Activated T-helper 17 cell treated with anti-CD3 and anti-CD28 coated beads, Interleukin-2, amount 50 U/mL, for 72 hours (primary cell): ENCODE measurements around the gene TMEM123. TPM values are rescaled to one million over a fixed set of nuclear protein-coding genes. Genes with fewer than 3 reads are reported as not detected.

ENCODE experiments used
- ATAC-seq: fragments of 150-1000 bp; cut with Tn5 transposase; replicated peaks from 2 replicates; pipeline ENCODE4 v1.10.0; 2021; ENCODE audit warnings: mild to moderate bottlenecking, moderate library complexity
- H3K27ac Mint-ChIP-seq: one replicate; pipeline ENCODE4 v1.8.0; 2022; ENCODE audit warnings: mixed read lengths
- H3K27me3 Mint-ChIP-seq: one replicate; pipeline ENCODE4 v1.8.0; 2022; ENCODE audit warnings: mixed read lengths
- H3K36me3 Mint-ChIP-seq: one replicate; pipeline ENCODE4 v1.8.0; 2022; ENCODE audit warnings: low read depth, mild to moderate bottlenecking, mixed read lengths
- H3K4me1 Mint-ChIP-seq: one replicate; pipeline ENCODE4 v1.8.0; 2022; ENCODE audit warnings: mixed read lengths
- H3K4me3 Mint-ChIP-seq: one replicate; pipeline ENCODE4 v1.8.0; 2022; ENCODE audit warnings: mild to moderate bottlenecking, mixed read lengths
- H3K9me3 Mint-ChIP-seq: one replicate; pipeline ENCODE4 v1.8.0; 2022; ENCODE audit warnings: mixed read lengths
- total RNA-seq, 2 donors: library from RNA; stranded (reverse); gene quantifications; one replicate each; pipeline ENCODE4 v1.2.3, GENCODE V29; 2022

Gene TMEM123
- total RNA-seq, 2 donors from 2014 or later, result 140 to 209 TPM

GRCh38 chr11:102430158-102430836 is 22.3 kb downstream of the TMEM123 start:
- peak overlapping the region; percentile 94 for H3K27ac Mint-ChIP-seq
- ATAC-seq, result peak; percentile 92
- H3K9me3 Mint-ChIP-seq, result peaks cover 5% of the 10 kb centered on the region
- H3K4me1 Mint-ChIP-seq, result peaks cover 63% of the 10 kb centered on the region
- no peaks in the 10 kb centered on the region for H3K27me3 Mint-ChIP-seq
- H3K4me3 Mint-ChIP-seq, result peak overlapping the region; percentile 80
- H3K36me3 Mint-ChIP-seq, result peaks cover 95% of the 10 kb centered on the region

GRCh38 chr11:102429691-102430090 is 22.9 kb downstream of the TMEM123 start:
- peaks cover 95% of the 10 kb centered on the region for H3K36me3 Mint-ChIP-seq
- H3K27ac Mint-ChIP-seq, result peak overlapping the region; percentile 94
- peak overlapping the region; percentile 80 for H3K4me3 Mint-ChIP-seq
- ATAC-seq, result peak; percentile 1
- H3K9me3 Mint-ChIP-seq, result peaks cover 5% of the 10 kb centered on the region
- H3K27me3 Mint-ChIP-seq, result no peaks in the 10 kb centered on the region
- H3K4me1 Mint-ChIP-seq, result peaks cover 63% of the 10 kb centered on the region

GRCh38 chr11:102429226-102429625 is 23.3 kb downstream of the TMEM123 start:
- Mint-ChIP-seq H3K27ac (peak overlapping the region; percentile 94), H3K4me3 (peak overlapping the region; percentile 80), H3K9me3 (peaks cover 5% of the 10 kb centered on the region), H3K27me3 (no peaks in the 10 kb centered on the region), H3K4me1 (peaks cover 60% of the 10 kb centered on the region), H3K36me3 (peaks cover 95% of the 10 kb centered on the region)
- no peak for ATAC-seq

GRCh38 chr11:102428696-102429095 is 23.9 kb downstream of the TMEM123 start:
- no peak for ATAC-seq
- no peaks in the 10 kb centered on the region for H3K27me3 Mint-ChIP-seq

GRCh38 chr11:102427068-102427467 is 25.5 kb downstream of the TMEM123 start:
- Mint-ChIP-seq H3K36me3 (peaks cover 81% of the 10 kb centered on the region), H3K27ac (peak overlapping the region; percentile 81), H3K4me1 (peaks cover 67% of the 10 kb centered on the region), H3K9me3 (peaks cover 3% of the 10 kb centered on the region), H3K27me3 (no peaks in the 10 kb centered on the region), H3K4me3 (peak overlapping the region; percentile 20)
- ATAC-seq, result no peak

More at GRCh38 chr11:102428696-102429095, 23.9 kb downstream of the TMEM123 start:
- H3K4me1 Mint-ChIP-seq, result peaks cover 59% of the 10 kb centered on the region
- peaks cover 91% of the 10 kb centered on the region for H3K36me3 Mint-ChIP-seq
- peaks cover 5% of the 10 kb centered on the region for H3K9me3 Mint-ChIP-seq
- H3K4me3 Mint-ChIP-seq, result peak overlapping the region; percentile 80
- H3K27ac Mint-ChIP-seq, result peak overlapping the region; percentile 94

- no peak for ATAC-seq
- H3K27me3 Mint-ChIP-seq, result no peaks in the 10 kb centered on the region
- no peak overlapping the region for H3K4me3 Mint-ChIP-seq
- peaks cover 66% of the 10 kb centered on the region for H3K4me1 Mint-ChIP-seq
- peaks cover 76% of the 10 kb centered on the region for H3K36me3 Mint-ChIP-seq
- H3K9me3 Mint-ChIP-seq, result no peaks in the 10 kb centered on the region
- H3K27ac Mint-ChIP-seq, result peak overlapping the region; percentile 81
Observed at GRCh38 chr11:102426570-102426969, 26.0 kb downstream of the TMEM123 start.

- ATAC-seq, result no peak
- Mint-ChIP-seq H3K9me3 (no peaks in the 10 kb centered on the region), H3K4me1 (peaks cover 62% of the 10 kb centered on the region), H3K36me3 (peaks cover 74% of the 10 kb centered on the region), H3K27me3 (no peaks in the 10 kb centered on the region), H3K27ac (no peak overlapping the region), H3K4me3 (peak overlapping the region; percentile 22)
Observed at GRCh38 chr11:102426000-102426399, 26.6 kb downstream of the TMEM123 start.

- H3K4me3 Mint-ChIP-seq, result no peak overlapping the region
- H3K36me3 Mint-ChIP-seq, result peaks cover 62% of the 10 kb centered on the region
- H3K9me3 Mint-ChIP-seq, result no peaks in the 10 kb centered on the region
- H3K27ac Mint-ChIP-seq, result no peak overlapping the region
- no peak for ATAC-seq
- H3K4me1 Mint-ChIP-seq, result peaks cover 53% of the 10 kb centered on the region
- H3K27me3 Mint-ChIP-seq, result no peaks in the 10 kb centered on the region
Observed at GRCh38 chr11:102423936-102424335, 28.6 kb downstream of the TMEM123 start.

- Mint-ChIP-seq H3K4me1 (peaks cover 60% of the 10 kb centered on the region), H3K27ac (peak overlapping the region; percentile 2), H3K27me3 (no peaks in the 10 kb centered on the region), H3K9me3 (no peaks in the 10 kb centered on the region), H3K36me3 (peaks cover 63% of the 10 kb centered on the region), H3K4me3 (peak overlapping the region; percentile 45)
- ATAC-seq, result peak; percentile 27
Observed at GRCh38 chr11:102422817-102423712, 29.5 kb downstream of the TMEM123 start.

- Mint-ChIP-seq H3K4me3 (peak overlapping the region; percentile 29), H3K27me3 (no peaks in the 10 kb centered on the region), H3K36me3 (peaks cover 60% of the 10 kb centered on the region), H3K27ac (peak overlapping the region; percentile 26), H3K9me3 (no peaks in the 10 kb centered on the region), H3K4me1 (peaks cover 70% of the 10 kb centered on the region)
- no peak for ATAC-seq
Observed at GRCh38 chr11:102421261-102421660, 31.3 kb downstream of the TMEM123 start.

- H3K4me3 Mint-ChIP-seq, result peak overlapping the region; percentile 29
- peaks cover 53% of the 10 kb centered on the region for H3K36me3 Mint-ChIP-seq
- H3K9me3 Mint-ChIP-seq, result no peaks in the 10 kb centered on the region
- peaks cover 69% of the 10 kb centered on the region for H3K4me1 Mint-ChIP-seq
- no peaks in the 10 kb centered on the region for H3K27me3 Mint-ChIP-seq
- ATAC-seq, result peak; percentile 62
- peak overlapping the region; percentile 26 for H3K27ac Mint-ChIP-seq
Observed at GRCh38 chr11:102420547-102420946, 32.0 kb downstream of the TMEM123 start.

- H3K36me3 Mint-ChIP-seq, result peaks cover 46% of the 10 kb centered on the region
Observed at GRCh38 chr11:102419181-102419580, 33.4 kb downstream of the TMEM123 start.

GRCh38 chr11:102416976-102417375 is 35.6 kb downstream of the TMEM123 start:
- peaks cover 72% of the 10 kb centered on the region for H3K4me1 Mint-ChIP-seq
- peak overlapping the region; percentile 65 for H3K4me3 Mint-ChIP-seq
- peak; percentile 87 for ATAC-seq
- peaks cover 6% of the 10 kb centered on the region for H3K9me3 Mint-ChIP-seq
- H3K27me3 Mint-ChIP-seq, result no peaks in the 10 kb centered on the region
- H3K27ac Mint-ChIP-seq, result peak overlapping the region; percentile 63
- peaks cover 48% of the 10 kb centered on the region for H3K36me3 Mint-ChIP-seq

More at GRCh38 chr11:102419181-102419580, 33.4 kb downstream of the TMEM123 start:
- no peaks in the 10 kb centered on the region for H3K27me3 Mint-ChIP-seq
- no peak overlapping the region for H3K4me3 Mint-ChIP-seq
- no peak for ATAC-seq
- peaks cover 76% of the 10 kb centered on the region for H3K4me1 Mint-ChIP-seq
- peaks cover 2% of the 10 kb centered on the region for H3K9me3 Mint-ChIP-seq
- H3K27ac Mint-ChIP-seq, result no peak overlapping the region

- H3K9me3 Mint-ChIP-seq, result peaks cover 6% of the 10 kb centered on the region
- H3K4me3 Mint-ChIP-seq, result peak overlapping the region; percentile 65
- peak; percentile 56 for ATAC-seq
- no peaks in the 10 kb centered on the region for H3K27me3 Mint-ChIP-seq
- peak overlapping the region; percentile 63 for H3K27ac Mint-ChIP-seq
- H3K36me3 Mint-ChIP-seq, result peaks cover 54% of the 10 kb centered on the region
- H3K4me1 Mint-ChIP-seq, result peaks cover 82% of the 10 kb centered on the region
Observed at GRCh38 chr11:102415304-102415916, 37.2 kb downstream of the TMEM123 start.
